Transverse colon (tissue), 4 donors: ENCODE data around the gene AIRE. TPM values are rescaled to one million over a fixed set of nuclear protein-coding genes. Genes with fewer than 3 reads are reported as not detected.
"Not testable (repeated sequence)": the region's sequence is repeated elsewhere in the genome, so short reads cannot be mapped to it uniquely, and the experiment has no call there.

Experiments
- DNase-seq: peaks from one replicate; pipeline ENCODE4 v3.0.0-alpha.2; 2019
- H3K27ac ChIP-seq, 4 donors: fragments of 200-600 bp; sonication (generic); 2 replicates each; pipeline ENCODE4 v1.5.1; 2016 to 2018; ENCODE audit warnings: inconsistent platforms in 4 of 4
- H3K27me3 ChIP-seq: fragments of 200-600 bp; sonication (generic); 2 replicates; pipeline ENCODE4 v1.5.1; 2017; ENCODE audit warnings: inconsistent platforms
- H3K36me3 ChIP-seq, 4 donors: fragments of 200-600 bp; sonication (generic); 2 replicates each; pipeline ENCODE4 v1.5.1; 2017 to 2019; ENCODE audit warnings: inconsistent platforms in 4 of 4
- H3K4me1 ChIP-seq, 4 donors: fragments of 200-600 bp; sonication (generic); 2 replicates each; pipeline ENCODE4 v1.5.1; 2017 to 2020; ENCODE audit warnings: inconsistent platforms in 4 of 4
- H3K4me3 ChIP-seq, 4 donors: fragments of 200-600 bp; sonication (generic); 1 replicate in 1 of 4; 2 replicates in 3 of 4; pipeline versions ENCODE4 v1.5.1 to v1.6.1; 2017 to 2019; ENCODE audit warnings: inconsistent platforms in 4 of 4
- H3K9me3 ChIP-seq, 2 donors: fragments of 200-600 bp; sonication (generic); 2 replicates each; pipeline ENCODE4 v1.5.1; 2017 to 2019; ENCODE audit warnings: inconsistent platforms in 2 of 2
- EP300 ChIP-seq: sonication (generic); formaldehyde crosslinking; IDR thresholded peaks from one replicate; pipeline ENCODE4 v1.6.1; 2017; ENCODE audit warnings: antibody characterized with exemption, low read depth
- POLR2A ChIP-seq: fragments of 450-650 bp; IDR thresholded peaks from one replicate; pipeline ENCODE4 v1.6.1; 2016; ENCODE audit warnings: antibody characterized with exemption, mild to moderate bottlenecking, moderate library complexity
- POLR2AphosphoS5 ChIP-seq, 3 donors: sonication (generic); formaldehyde crosslinking; IDR thresholded peaks; one replicate each; pipeline ENCODE4 v1.6.1; 2016; ENCODE audit warnings: antibody characterized with exemption in 3 of 3
- WGBS, 2 donors: methylation state at CpG; one replicate each; pipeline ENCODE4 v1.1.5; 2018; ENCODE audit warnings: low coverage in 1 of 2; 5-methylcytosine and 5-hydroxymethylcytosine counted together
- in situ Hi-C, 4 donors: fragments of 200-750 bp; cut with MboI; loops; one replicate each; pipeline versions ENCODE4 v1.15.0 to v1.15.1; 2017; ENCODE audit warnings: low sequenced_read_pairs in 3 of 4, low pct_ligation_motif_present in 1 of 4, low pct_unique_long_range_greater_than_20kb in 1 of 4
- intact Hi-C: fragments of 100-400 bp; cut with DNase I; formaldehyde crosslinking; loops from one replicate; pipeline ENCODE4 v1.15.1; 2023; ENCODE audit warnings: low total_unique reads
- total RNA-seq, 4 donors: library from RNA; depleted of rRNA; stranded (reverse); fragments of >200 nt; gene quantifications; one replicate each; pipeline ENCODE4 v1.1.0, GENCODE V29; 2016
- TF ChIP-seq, protein P1 (sequence below), 5 experiments: fragments of 200-600 bp in 3 of 5; fragments of 450-650 bp in 2 of 5; sonication (generic) in 3 of 5; IDR thresholded peaks; 1 replicate in 2 of 5; 2 replicates in 3 of 5; pipeline ENCODE4 v1.5.1; 2016 to 2017; ENCODE audit warnings: antibody characterized with exemption in 5 of 5, inconsistent platforms in 3 of 5, mild to moderate bottlenecking in 2 of 5, moderate library complexity in 1 of 5

The AIRE gene
- not detected for total RNA-seq

- no peak for DNase-seq
- no peak for TF ChIP-seq POLR2AphosphoS5 (IDR thresholded peaks at IDR 0.05)
- TF ChIP-seq EP300 = no peak
- TF ChIP-seq POLR2A = no peak
- TF ChIP-seq, protein P1, sequence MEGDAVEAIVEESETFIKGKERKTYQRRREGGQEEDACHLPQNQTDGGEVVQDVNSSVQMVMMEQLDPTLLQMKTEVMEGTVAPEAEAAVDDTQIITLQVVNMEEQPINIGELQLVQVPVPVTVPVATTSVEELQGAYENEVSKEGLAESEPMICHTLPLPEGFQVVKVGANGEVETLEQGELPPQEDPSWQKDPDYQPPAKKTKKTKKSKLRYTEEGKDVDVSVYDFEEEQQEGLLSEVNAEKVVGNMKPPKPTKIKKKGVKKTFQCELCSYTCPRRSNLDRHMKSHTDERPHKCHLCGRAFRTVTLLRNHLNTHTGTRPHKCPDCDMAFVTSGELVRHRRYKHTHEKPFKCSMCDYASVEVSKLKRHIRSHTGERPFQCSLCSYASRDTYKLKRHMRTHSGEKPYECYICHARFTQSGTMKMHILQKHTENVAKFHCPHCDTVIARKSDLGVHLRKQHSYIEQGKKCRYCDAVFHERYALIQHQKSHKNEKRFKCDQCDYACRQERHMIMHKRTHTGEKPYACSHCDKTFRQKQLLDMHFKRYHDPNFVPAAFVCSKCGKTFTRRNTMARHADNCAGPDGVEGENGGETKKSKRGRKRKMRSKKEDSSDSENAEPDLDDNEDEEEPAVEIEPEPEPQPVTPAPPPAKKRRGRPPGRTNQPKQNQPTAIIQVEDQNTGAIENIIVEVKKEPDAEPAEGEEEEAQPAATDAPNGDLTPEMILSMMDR (IDR thresholded peaks at IDR 0.05) = no peak
- Histone ChIP-seq H3K27ac (no peak within 1 kb of the TSS), H3K36me3 (no peaks in the 10 kb centered on the region), H3K27me3 (peaks cover 29% of the 10 kb centered on the region), H3K4me3 (peak within 1 kb of the TSS in 2 of 4 donors; percentile 2 to 22), H3K4me1 (no peaks in the 10 kb centered on the region), H3K9me3 (no peaks in the 10 kb centered on the region)
- 70% methylated on average over 19 of the region's 56 CpGs; no CpG with 5 or more reads in 1 of the 2 donors for WGBS, 2 donors
- intact Hi-C loops = no loop called here
- in situ Hi-C loops = no loop called here
Measured at GRCh38 chr21:44285138-44285992, at the start of gene AIRE. Gene AIRE (plus strand): TSS chr21:44285876. CDS start chr21:44286007, 131 bp downstream.

GRCh38 chr21:44240353-44240752 is 45.3 kb upstream of the AIRE start:
- DNase-seq, intact Hi-C loops, H3K27ac ChIP-seq, H3K36me3 ChIP-seq, H3K9me3 ChIP-seq, H3K4me3 ChIP-seq, H3K27me3 ChIP-seq, in situ Hi-C loops, H3K4me1 ChIP-seq: not testable (repeated sequence)
- no CpG with 5 or more reads among the region's 46 CpGs for WGBS, 2 donors

GRCh38 chr21:44240842-44241241 is 44.8 kb upstream of the AIRE start, which contains the start of gene ICOSLG:
Gene ICOSLG (minus strand): TSS chr21:44240943. CDS start chr21:44240817, 126 bp downstream.
- H3K27ac ChIP-seq, H3K4me3 ChIP-seq, H3K27me3 ChIP-seq, in situ Hi-C loops, H3K9me3 ChIP-seq, H3K36me3 ChIP-seq, DNase-seq, intact Hi-C loops, H3K4me1 ChIP-seq: not testable (repeated sequence)
- no CpG with 5 or more reads among the region's 53 CpGs for WGBS, 2 donors

DNA sequence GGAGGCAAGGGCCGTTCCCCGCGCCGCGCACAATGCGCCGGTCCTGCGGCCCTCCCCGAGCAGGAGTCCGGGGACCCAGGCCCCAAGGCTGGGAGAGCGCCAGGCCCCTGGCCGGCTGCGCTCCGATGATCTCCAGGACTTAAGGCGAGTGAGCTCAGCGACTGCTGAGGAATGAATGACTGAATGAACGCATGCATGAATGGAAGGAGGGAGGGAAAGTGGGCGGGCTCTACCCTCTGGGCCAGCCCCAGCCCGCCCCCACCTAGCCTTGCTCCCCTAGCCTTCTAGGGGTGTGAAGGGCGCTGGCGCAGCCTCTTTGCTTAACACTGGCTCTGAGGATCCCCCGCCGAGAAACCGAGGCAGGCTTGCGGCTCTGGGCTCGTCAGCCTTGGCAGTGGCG is 44.4 kb upstream of the AIRE start:
- DNase-seq, H3K27me3 ChIP-seq, H3K4me1 ChIP-seq, H3K4me3 ChIP-seq, in situ Hi-C loops, H3K36me3 ChIP-seq, H3K27ac ChIP-seq, H3K9me3 ChIP-seq, intact Hi-C loops: not testable (repeated sequence)
- WGBS, 2 donors = no CpG with 5 or more reads among the region's 27 CpGs

- H3K4me1 ChIP-seq = not testable (repeated sequence)
Measured at GRCh38 chr21:44243980-44244379, 41.7 kb upstream of the AIRE start.

DNA sequence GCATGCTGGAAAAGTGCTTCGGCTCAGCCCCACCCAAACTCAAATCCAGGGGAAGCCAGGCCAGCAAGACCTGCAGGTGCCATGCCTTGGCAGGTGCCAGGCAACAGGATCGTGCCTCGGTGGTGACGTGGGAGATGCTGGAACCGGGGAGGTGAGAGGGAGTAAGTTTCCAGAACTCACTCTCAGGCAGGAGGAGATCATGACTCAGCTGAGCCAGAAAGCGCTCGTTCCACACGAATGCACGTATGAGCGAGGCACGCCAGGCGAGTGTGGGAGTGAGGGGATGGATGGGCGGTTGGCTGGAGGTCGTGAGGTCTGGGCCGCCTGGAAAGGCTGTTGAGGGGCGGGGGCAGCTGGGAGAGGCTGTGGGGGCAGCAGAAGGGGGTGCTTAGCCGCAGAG is 37.8 kb upstream of the AIRE start:
- no CpG with 5 or more reads among the region's 17 CpGs for WGBS, 2 donors
- H3K27ac ChIP-seq, H3K36me3 ChIP-seq, H3K4me1 ChIP-seq, in situ Hi-C loops, intact Hi-C loops, H3K4me3 ChIP-seq, H3K27me3 ChIP-seq, DNase-seq, H3K9me3 ChIP-seq: not testable (repeated sequence)

More at GRCh38 chr21:44243980-44244379, 41.7 kb upstream of the AIRE start:
- intact Hi-C loops, H3K27ac ChIP-seq, in situ Hi-C loops, H3K27me3 ChIP-seq, H3K36me3 ChIP-seq, H3K9me3 ChIP-seq, DNase-seq, H3K4me3 ChIP-seq: not testable (repeated sequence)
- WGBS, 2 donors = no CpG with 5 or more reads among the region's 15 CpGs

DNA sequence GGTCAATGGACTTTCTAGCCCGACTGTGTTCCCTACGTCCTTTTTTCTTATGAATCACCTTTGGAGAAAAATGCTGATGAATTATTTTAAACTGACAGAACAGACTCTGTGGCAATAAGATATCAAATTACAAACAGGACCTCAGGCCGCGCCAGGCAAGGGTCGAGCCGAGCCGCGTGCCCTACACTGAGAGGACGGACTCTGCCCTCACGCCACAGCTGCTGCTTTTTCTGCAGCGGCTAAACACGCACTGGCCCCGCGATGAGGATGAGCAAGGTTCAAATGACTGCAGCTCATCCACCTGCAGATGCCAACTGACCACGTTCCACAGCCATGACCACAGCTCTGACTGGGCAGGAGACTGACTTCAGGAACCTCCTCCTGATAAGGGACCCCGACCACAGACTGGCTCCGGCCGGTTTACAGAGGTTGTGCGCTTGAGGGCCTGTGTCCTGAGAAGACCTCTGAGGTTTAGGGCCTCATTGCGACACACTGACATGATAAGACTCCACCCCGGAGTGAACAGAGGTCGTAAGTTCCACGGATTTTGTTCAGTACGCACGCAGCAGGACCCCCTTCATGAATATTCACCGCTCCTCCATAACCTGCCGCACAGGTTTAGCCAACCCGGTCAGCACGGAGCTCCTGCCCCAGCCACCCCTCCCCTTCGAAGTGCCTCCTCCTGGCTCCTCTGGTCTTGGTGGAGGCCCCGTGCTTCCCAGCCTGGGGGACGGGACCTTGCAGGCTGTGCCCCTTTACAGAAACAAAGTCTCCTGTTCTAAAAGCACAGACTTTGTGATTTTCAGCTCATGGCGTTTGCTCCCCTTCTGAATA is 36.3 kb upstream of the AIRE start:
- H3K9me3 ChIP-seq, H3K4me3 ChIP-seq, intact Hi-C loops, H3K27ac ChIP-seq, H3K27me3 ChIP-seq, DNase-seq, H3K4me1 ChIP-seq, H3K36me3 ChIP-seq: not testable (repeated sequence)
- WGBS, 2 donors = no CpG with 5 or more reads among the region's 33 CpGs
- in situ Hi-C loops = loop anchor here in 1 of 4 donors (25.0 kb wide), 3 partner anchors 113 to 213 kb away; partner anchors contain the start of genes LRRC3 and TRPM2
